Large intestine (tissue), 3 donors: Measurements from ENCODE around the gene PDS5A. TPM values are rescaled to one million over a fixed set of nuclear protein-coding genes. Genes with fewer than 3 reads are reported as not detected.
"Not testable (repeated sequence)": the region's sequence is repeated elsewhere in the genome, so short reads cannot be mapped to it uniquely, and the experiment has no call there.

Experiments used
- DNase-seq, 2 donors: peaks; one replicate each; pipeline versions ENCODE4 v3.0.0 to v3.0.0-alpha.2; 2013
- H3K27ac ChIP-seq: one replicate; pipeline ENCODE4 v1.5.1; 2013; ENCODE audit warnings: low read length
- H3K27me3 ChIP-seq: 2 replicates; pipeline ENCODE4 v1.6.1; 2013; ENCODE audit warnings: low read length; ENCODE audit not compliant: control insufficient read depth, insufficient read depth
- H3K36me3 ChIP-seq: 2 replicates; pipeline ENCODE4 v1.6.1; 2013; ENCODE audit warnings: low read length; ENCODE audit not compliant: control insufficient read depth, insufficient read depth
- H3K4me1 ChIP-seq: one replicate; pipeline ENCODE4 v1.6.1; 2013; ENCODE audit warnings: low read length; ENCODE audit not compliant: control insufficient read depth, insufficient read depth
- H3K4me3 ChIP-seq: one replicate; pipeline ENCODE4 v1.5.1; 2013; ENCODE audit warnings: low read length
- H3K9me3 ChIP-seq: one replicate; pipeline ENCODE4 v1.6.1; 2013; ENCODE audit warnings: mild to moderate bottlenecking, low read depth, low read length, moderate library complexity; ENCODE audit not compliant: control insufficient read depth
- whole genome bisulfite sequencing: methylation state at CpG from one replicate; pipeline ENCODE4 v1.1.5; 2013; ENCODE audit warnings: low lambda C conversion rate; ENCODE audit not compliant: insufficient coverage; 5-methylcytosine and 5-hydroxymethylcytosine counted together
- polyA plus RNA-seq: library from polyadenylated mRNA; unstranded; fragments of 120-200 nt; gene quantifications from one replicate; pipeline ENCODE4 v1.2.1, GENCODE V29; 2013

PDS5A gene
- polyA plus RNA-seq, 1 donor: 48.4 TPM

DNA sequence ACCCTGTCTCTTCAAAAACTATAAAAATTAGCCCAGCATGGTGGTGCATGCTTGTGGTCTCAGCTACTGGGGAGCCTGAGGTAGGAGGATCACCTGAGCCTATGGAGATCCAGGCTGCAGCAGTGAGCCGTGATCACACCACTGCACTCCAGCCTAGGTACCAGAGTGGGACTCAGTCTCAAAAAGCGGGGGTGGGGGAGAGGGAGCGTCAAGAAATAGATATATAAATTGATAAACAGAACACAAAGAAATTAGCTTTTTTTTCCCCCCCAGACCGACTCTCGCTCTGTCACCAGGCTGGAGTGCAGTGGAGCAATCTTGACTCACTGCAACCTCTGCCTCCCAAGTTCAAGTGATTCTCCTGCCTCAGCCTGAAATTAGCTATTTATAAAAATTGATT lies 14.1 kb downstream of the PDS5A start:
- H3K27me3 ChIP-seq: no peaks in the 10 kb centered on the region
- WGBS: no CpG with 5 or more reads among the region's 5 CpGs
- H3K27ac ChIP-seq: no peak overlapping the region
- no peak for DNase-seq
- no peak overlapping the region for H3K4me3 ChIP-seq
- H3K9me3 ChIP-seq: no peaks in the 10 kb centered on the region
- peaks cover 16% of the 10 kb centered on the region for H3K36me3 ChIP-seq
- no peaks in the 10 kb centered on the region for H3K4me1 ChIP-seq

- 100% methylated on average over 2 of the region's 12 CpGs for WGBS
- Histone ChIP-seq H3K27me3 (no peaks in the 10 kb centered on the region), H3K4me1 (no peaks in the 10 kb centered on the region), H3K4me3 (no peak overlapping the region), H3K36me3 (peaks cover 12% of the 10 kb centered on the region), H3K27ac (no peak overlapping the region), H3K9me3 (no peaks in the 10 kb centered on the region)
- DNase-seq: no peak
Observed at GRCh38 chr4:39961311-39961877, 16.3 kb downstream of the PDS5A start.

- H3K36me3 ChIP-seq: peaks cover 5% of the 10 kb centered on the region
- no peaks in the 10 kb centered on the region for H3K4me1 ChIP-seq
- no peaks in the 10 kb centered on the region for H3K27me3 ChIP-seq
- no peak overlapping the region for H3K27ac ChIP-seq
- no peak overlapping the region for H3K4me3 ChIP-seq
- no peaks in the 10 kb centered on the region for H3K9me3 ChIP-seq
- DNase-seq: no peak
Observed at GRCh38 chr4:39950861-39951481, 26.7 kb downstream of the PDS5A start.

DNA sequence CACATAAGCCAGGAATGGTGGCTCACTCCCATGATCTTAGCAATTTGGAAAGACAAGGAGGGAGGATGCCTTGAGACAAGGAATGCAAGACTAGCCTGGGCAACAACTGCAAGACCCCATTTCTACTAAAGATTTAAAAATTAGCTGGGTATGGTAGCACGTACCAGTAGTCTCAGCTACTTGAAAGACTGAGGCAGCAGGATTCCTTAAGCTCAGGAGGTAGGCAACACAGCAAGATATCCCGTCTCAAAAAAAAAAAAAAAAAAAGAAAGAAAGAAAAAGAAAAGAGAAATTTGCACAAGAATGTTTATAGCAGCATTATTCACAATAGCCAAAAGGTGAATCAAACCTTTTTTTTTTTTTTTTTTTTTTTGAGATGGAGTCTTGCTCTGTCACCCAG lies 29.7 kb downstream of the PDS5A start:
- no CpG with 5 or more reads among the region's 2 CpGs for WGBS

DNA sequence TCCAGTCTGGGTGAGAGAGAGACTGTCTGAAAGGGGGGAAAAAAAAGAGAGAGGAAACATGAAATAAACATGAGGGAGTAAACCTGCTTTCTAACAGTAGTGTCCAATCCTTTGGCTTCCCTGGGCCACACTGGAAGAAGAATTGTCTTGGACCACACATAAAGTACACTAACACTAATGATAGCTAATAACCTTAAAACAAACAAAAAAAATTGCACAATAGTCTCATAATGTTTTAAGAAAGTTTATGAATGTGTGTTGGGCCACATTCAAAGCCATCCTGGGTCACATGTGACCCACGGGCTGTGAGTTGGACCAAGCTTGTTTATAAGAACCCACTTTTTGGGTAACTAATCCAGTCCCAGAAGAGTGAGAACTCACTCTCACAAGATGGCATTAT lies 30.3 kb downstream of the PDS5A start:
- WGBS: no CpG with 5 or more reads among the region's 1 CpG
- no peaks in the 10 kb centered on the region for H3K27me3 ChIP-seq
- no peak for DNase-seq
- no peaks in the 10 kb centered on the region for H3K9me3 ChIP-seq
- H3K4me3 ChIP-seq: no peak overlapping the region
- H3K27ac ChIP-seq: no peak overlapping the region
- H3K36me3 ChIP-seq: no peaks in the 10 kb centered on the region
- no peaks in the 10 kb centered on the region for H3K4me1 ChIP-seq

More for the DNA sequence above, 29.7 kb downstream of the PDS5A start:
- Histone ChIP-seq H3K4me3 (no peak overlapping the region), H3K4me1 (no peaks in the 10 kb centered on the region), H3K27ac (no peak overlapping the region), H3K27me3 (no peaks in the 10 kb centered on the region), H3K9me3 (no peaks in the 10 kb centered on the region), H3K36me3 (no peaks in the 10 kb centered on the region)
- no peak for DNase-seq

- H3K9me3 ChIP-seq: not testable (repeated sequence)
Observed at GRCh38 chr4:39944245-39944644, 33.5 kb downstream of the PDS5A start.

GRCh38 chr4:39942507-39942906 lies 35.2 kb downstream of the PDS5A start:
- Histone ChIP-seq H3K4me1 (no peaks in the 10 kb centered on the region), H3K36me3 (peaks cover 1% of the 10 kb centered on the region), H3K4me3 (no peak overlapping the region), H3K27me3 (no peaks in the 10 kb centered on the region), H3K9me3 (no peaks in the 10 kb centered on the region), H3K27ac (no peak overlapping the region)
- DNase-seq: no peak
- WGBS: no CpG with 5 or more reads among the region's 9 CpGs

More at GRCh38 chr4:39944245-39944644, 33.5 kb downstream of the PDS5A start:
- DNase-seq, H3K27me3 ChIP-seq, H3K27ac ChIP-seq, H3K36me3 ChIP-seq, H3K4me3 ChIP-seq, H3K4me1 ChIP-seq: not testable (repeated sequence)
- WGBS: no CpG with 5 or more reads among the region's 10 CpGs

- Histone ChIP-seq H3K36me3 (peaks cover 4% of the 10 kb centered on the region), H3K9me3 (no peaks in the 10 kb centered on the region), H3K27ac (no peak overlapping the region), H3K4me1 (no peaks in the 10 kb centered on the region), H3K27me3 (no peaks in the 10 kb centered on the region), H3K4me3 (no peak overlapping the region)
- WGBS: 79% methylated on average over 2 of the region's 2 CpGs
- DNase-seq: no peak
Observed at GRCh38 chr4:39941682-39942217, 36.0 kb downstream of the PDS5A start.

DNA sequence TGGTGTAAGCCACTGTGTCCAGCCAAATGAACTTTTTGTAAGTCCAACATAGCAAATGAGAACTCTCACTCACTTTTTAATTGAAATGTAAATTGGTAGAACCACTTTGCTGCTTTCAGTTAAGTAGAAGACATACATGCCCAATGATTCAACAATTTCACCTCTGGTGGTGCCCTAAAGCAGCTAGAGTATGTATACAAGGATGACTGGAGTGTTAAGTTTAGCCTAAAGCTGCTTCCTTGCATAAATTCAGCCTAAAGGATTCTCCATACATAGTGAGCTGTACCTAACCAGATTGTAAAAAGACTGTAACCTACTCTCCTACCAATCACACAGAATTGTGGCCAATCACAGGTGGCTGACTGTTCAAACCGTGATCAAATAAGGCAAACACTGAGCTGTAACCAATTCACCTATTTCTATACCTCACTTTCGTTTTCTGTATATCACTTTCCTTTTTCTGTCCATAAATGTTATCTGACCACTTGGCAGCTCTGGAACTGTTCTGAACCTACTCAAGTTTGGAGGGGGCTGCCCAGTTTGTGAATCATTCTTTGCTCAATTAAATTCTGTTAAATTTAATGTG lies 39.9 kb downstream of the PDS5A start:
- no peaks in the 10 kb centered on the region for H3K4me1 ChIP-seq
- H3K36me3 ChIP-seq: peaks cover 5% of the 10 kb centered on the region
- H3K9me3 ChIP-seq: no peaks in the 10 kb centered on the region
- H3K27me3 ChIP-seq: no peaks in the 10 kb centered on the region
- WGBS: 100% methylated on average over 1 of the region's 2 CpGs
- no peak for DNase-seq
- H3K27ac ChIP-seq: no peak overlapping the region
- no peak overlapping the region for H3K4me3 ChIP-seq

- H3K9me3 ChIP-seq: no peaks in the 10 kb centered on the region
- H3K27me3 ChIP-seq: no peaks in the 10 kb centered on the region
- H3K4me1 ChIP-seq: no peaks in the 10 kb centered on the region
- H3K4me3 ChIP-seq: no peak overlapping the region
- WGBS: 77% methylated on average over 2 of the region's 6 CpGs
- H3K27ac ChIP-seq: no peak overlapping the region
- H3K36me3 ChIP-seq: peaks cover 8% of the 10 kb centered on the region
- DNase-seq: no peak
Observed at GRCh38 chr4:39936565-39937418, 40.9 kb downstream of the PDS5A start.
